Stimulated activated CD8-positive, alpha-beta memory T cell treated with anti-CD3 and anti-CD28 coated beads, Interleukin-4, amount 100 ng/mL, for 4 hours (primary cell): Measurements from ENCODE around the gene KLF13.

ENCODE experiments used
- DNase-seq, 2 donors: peaks; one replicate each; pipeline ENCODE4 v3.0.0-alpha.2; 2020; ENCODE audit warnings: low read depth in 2 of 2, low spot score in 1 of 2

The KLF13 gene

GRCh38 chr15:31331389-31331788 is 4.8 kb downstream of the KLF13 start:
- DNase-seq: no peak

- DNase-seq: no peak
These were observed 5.5 kb downstream of the KLF13 start for GRCh38 chr15:31332020-31332680.

- DNase-seq: no peak
These were observed 6.0 kb downstream of the KLF13 start for GRCh38 chr15:31332681-31333071.

GRCh38 chr15:31333119-31333518 is 6.5 kb downstream of the KLF13 start:
- no peak for DNase-seq

GRCh38 chr15:31333820-31334219 is 7.2 kb downstream of the KLF13 start:
- DNase-seq: no peak

GRCh38 chr15:31335989-31336592 is 9.5 kb downstream of the KLF13 start:
- no peak for DNase-seq

GRCh38 chr15:31336593-31337295 is 10.1 kb downstream of the KLF13 start:
- no peak for DNase-seq

GRCh38 chr15:31337352-31338031 is 10.9 kb downstream of the KLF13 start:
- no peak for DNase-seq

- DNase-seq: no peak
These were observed 11.8 kb downstream of the KLF13 start for GRCh38 chr15:31338318-31338878.

- DNase-seq: no peak
These were observed 12.4 kb downstream of the KLF13 start for GRCh38 chr15:31338879-31339557.

- DNase-seq: no peak
These were observed 12.9 kb downstream of the KLF13 start for GRCh38 chr15:31339558-31339895.

GRCh38 chr15:31340047-31340446 is 13.4 kb downstream of the KLF13 start:
- DNase-seq: no peak

GRCh38 chr15:31340592-31340991 is 14.0 kb downstream of the KLF13 start:
- DNase-seq: no peak

GRCh38 chr15:31341071-31341470 is 14.4 kb downstream of the KLF13 start:
- DNase-seq: no peak

GRCh38 chr15:31341496-31342195 is 15.0 kb downstream of the KLF13 start:
- no peak for DNase-seq

GRCh38 chr15:31342381-31342780 is 15.7 kb downstream of the KLF13 start:
- no peak for DNase-seq

- DNase-seq: no peak
These were observed 16.4 kb downstream of the KLF13 start for GRCh38 chr15:31342781-31343626.

GRCh38 chr15:31343831-31344230 is 17.2 kb downstream of the KLF13 start:
- DNase-seq: no peak

- no peak for DNase-seq
These were observed 17.6 kb downstream of the KLF13 start for GRCh38 chr15:31344266-31344665.
